Measurements from ENCODE around the gene APOBEC4.
A peak's percentile ranks its signal among the peaks of the same experiment; 100 is the strongest.
"Not testable (repeated sequence)": the region's sequence is repeated elsewhere in the genome, so short reads cannot be mapped to it uniquely, and the experiment has no call there.

Gene APOBEC4

DNA sequence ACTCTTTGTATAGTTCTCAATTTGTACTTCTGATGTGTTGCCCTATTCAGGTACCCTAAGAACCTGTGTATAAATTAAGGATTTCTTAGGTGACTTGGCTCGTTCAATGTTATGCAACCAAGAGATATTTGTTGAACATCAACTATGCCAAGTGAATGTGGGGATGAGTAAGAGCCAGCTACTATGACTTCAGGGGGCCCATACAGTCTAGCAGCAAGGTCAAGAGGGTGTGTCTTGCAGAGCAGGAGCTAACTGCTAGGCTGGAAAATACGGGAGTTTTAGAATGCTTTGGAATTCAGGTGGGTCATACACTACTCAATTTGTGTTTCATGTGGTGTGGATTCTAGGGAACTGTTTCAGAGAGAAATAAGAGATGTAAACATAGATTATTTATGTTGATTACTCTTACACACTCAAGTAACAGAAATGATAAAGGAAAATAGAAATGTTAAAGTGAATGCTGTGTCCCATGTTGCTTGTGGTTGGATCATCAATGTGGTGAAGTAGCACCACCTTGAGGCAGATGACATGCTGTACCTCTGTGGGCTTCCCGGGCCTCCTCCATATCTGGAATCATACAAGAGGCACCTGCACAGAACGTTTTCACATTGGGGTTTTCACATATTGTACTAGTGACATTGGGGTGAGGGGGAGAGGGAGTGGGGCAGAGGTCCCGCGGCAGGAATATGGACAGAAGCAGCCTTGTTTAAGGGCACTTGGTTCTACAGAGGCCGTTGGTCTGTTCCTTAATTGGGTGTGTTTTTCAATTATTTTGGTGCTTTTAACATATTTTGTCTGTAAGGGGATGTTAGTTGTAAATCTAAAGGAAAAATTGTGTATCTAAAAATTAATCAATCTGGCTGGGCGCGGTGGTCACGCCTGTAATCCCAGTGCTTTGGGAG is 30.0 kb downstream of the APOBEC4 start:
- TF ChIP-seq, protein P1, sequence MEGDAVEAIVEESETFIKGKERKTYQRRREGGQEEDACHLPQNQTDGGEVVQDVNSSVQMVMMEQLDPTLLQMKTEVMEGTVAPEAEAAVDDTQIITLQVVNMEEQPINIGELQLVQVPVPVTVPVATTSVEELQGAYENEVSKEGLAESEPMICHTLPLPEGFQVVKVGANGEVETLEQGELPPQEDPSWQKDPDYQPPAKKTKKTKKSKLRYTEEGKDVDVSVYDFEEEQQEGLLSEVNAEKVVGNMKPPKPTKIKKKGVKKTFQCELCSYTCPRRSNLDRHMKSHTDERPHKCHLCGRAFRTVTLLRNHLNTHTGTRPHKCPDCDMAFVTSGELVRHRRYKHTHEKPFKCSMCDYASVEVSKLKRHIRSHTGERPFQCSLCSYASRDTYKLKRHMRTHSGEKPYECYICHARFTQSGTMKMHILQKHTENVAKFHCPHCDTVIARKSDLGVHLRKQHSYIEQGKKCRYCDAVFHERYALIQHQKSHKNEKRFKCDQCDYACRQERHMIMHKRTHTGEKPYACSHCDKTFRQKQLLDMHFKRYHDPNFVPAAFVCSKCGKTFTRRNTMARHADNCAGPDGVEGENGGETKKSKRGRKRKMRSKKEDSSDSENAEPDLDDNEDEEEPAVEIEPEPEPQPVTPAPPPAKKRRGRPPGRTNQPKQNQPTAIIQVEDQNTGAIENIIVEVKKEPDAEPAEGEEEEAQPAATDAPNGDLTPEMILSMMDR (IDR thresholded peaks at IDR 0.05; ENCODE audit: low read depth, low read length): peak; percentile 67
- no peak for DNase-seq (ENCODE audit: extremely low read depth, low read depth)

DNA sequence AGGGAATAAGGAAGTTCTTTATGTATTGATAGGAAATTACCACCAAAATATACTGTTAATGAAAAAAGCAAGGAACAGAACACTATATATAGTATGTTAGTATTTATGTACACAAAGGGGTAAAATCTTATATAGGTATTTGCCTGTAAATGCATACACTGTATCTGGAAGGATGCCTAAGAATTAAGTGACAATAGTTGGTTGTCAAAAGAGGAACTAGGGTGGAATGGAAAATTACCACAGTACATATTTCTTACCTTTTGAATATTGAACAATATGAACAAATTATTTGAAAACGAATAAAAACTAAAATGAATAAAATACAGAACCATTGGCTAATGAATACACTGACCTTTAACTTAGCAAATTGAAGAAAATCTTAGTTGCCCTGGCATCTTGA is 31.1 kb downstream of the APOBEC4 start:
- TF ChIP-seq, protein P1 (IDR thresholded peaks at IDR 0.05; ENCODE audit: low read depth, low read length): no peak
- no peak for DNase-seq (ENCODE audit: extremely low read depth, low read depth)

GRCh38 chr1:183620311-183620710 is 32.8 kb downstream of the APOBEC4 start:
- DNase-seq (ENCODE audit: extremely low read depth, low read depth): no peak
- TF ChIP-seq, protein P1 (IDR thresholded peaks at IDR 0.05; ENCODE audit: low read depth, low read length): no peak

DNA sequence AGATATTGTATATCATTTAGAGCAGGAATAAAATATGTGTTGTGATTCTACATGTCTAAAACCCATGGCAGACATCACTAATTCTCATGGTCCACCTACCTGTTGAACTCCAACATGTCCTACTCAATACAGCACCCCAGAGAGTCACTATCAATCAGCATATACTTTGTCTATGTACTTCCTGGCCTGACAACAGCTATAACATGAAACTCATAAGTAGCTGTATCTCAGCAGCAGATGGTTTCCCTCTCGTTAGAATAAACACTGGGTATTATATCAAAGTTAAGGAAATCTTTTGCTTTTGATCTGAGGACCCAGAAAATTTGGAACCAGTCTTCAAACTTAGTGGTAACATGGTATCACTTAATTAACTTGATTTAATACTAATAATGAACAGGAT is 33.3 kb downstream of the APOBEC4 start:
- no peak for DNase-seq (ENCODE audit: extremely low read depth, low read depth)
- TF ChIP-seq, protein P1 (IDR thresholded peaks at IDR 0.05; ENCODE audit: low read depth, low read length): no peak

- not testable (repeated sequence) for DNase-seq (ENCODE audit: extremely low read depth, low read depth)
Measured at GRCh38 chr1:183618202-183618601, 34.9 kb downstream of the APOBEC4 start.

DNA sequence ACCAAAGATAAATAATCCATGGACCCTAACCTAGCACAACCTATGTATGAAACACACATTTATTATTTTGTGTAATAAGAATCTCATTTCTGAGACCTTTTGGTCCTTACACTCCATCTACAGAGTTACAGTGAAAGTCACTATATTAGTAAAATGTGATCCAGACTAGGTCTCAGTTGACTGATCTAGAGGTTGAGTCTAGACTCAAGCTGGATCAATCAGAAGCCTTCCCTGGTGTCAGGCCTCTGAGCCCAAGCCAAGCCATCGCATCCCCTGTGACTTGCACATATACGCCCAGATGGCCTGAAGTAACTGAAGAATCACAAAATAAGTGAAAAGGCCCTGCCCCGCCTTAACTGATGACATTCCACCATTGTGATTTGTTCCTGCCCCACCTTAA is 40.1 kb downstream of the APOBEC4 start:
- DNase-seq (ENCODE audit: extremely low read depth, low read depth): not testable (repeated sequence)

DNA sequence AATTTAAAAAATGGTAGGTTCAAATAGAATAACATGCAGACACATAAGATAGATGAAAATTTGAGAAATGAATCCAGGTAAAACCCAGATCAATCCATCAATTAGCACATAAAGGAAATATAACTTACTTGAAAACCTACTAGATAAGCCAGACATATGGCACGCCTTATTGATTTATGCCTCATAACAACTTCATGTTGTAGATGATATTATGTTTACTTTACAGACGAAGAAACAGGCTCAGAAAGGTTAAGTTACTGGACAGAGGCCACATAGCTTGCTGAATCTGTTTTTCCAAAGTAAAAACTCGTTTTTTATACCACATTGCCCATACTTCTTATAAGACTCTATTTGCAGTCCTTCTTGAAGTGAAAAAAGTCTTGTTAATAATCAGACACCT is 40.7 kb downstream of the APOBEC4 start:
- TF ChIP-seq, protein P1 (IDR thresholded peaks at IDR 0.05; ENCODE audit: low read depth, low read length): no peak
- DNase-seq (ENCODE audit: extremely low read depth, low read depth): no peak

DNA sequence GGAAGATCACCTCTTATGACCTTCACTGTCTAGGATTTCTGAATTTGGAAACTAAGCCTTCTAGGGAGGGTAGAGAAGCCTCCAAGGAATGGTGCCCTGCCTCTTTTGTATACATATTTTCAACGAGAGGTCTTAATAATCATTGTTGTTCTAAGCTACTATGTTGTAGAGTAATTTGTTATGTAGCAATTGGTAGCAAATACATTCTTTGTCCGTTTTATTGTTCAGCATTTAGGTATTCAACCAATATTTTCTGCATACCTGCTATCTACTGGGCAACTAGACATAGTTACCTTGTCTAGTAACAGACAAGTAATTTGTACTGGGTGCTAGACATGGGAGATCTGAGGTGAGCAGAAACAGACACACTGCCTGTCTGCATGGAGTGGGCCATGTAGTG is 42.1 kb downstream of the APOBEC4 start:
- DNase-seq (ENCODE audit: extremely low read depth, low read depth): no peak
- TF ChIP-seq, protein P1 (IDR thresholded peaks at IDR 0.05; ENCODE audit: low read depth, low read length): no peak

Data from AG09319 (cell line).